NCI-H2227 treated with DMSO at 0.1 percent for 48 hours (cell line): Measurements from ENCODE around the gene PDS5A.
"Not testable (repeated sequence)": the region's sequence is repeated elsewhere in the genome, so short reads cannot be mapped to it uniquely, and the experiment has no call there.

Experiments used
- DNase-seq: peaks from one replicate; lab custom pipeline; 2025; lab: John Stamatoyannopoulos, UW

The PDS5A gene

GRCh38 chr4:39970671-39971640 lies 6.8 kb downstream of the PDS5A start:
- DNase-seq, result no peak

GRCh38 chr4:39963656-39964055 lies 14.1 kb downstream of the PDS5A start:
- no peak for DNase-seq

GRCh38 chr4:39961311-39961877 lies 16.3 kb downstream of the PDS5A start:
- DNase-seq, result no peak

GRCh38 chr4:39950861-39951481 lies 26.7 kb downstream of the PDS5A start:
- no peak for DNase-seq

- no peak for DNase-seq
These were observed 29.7 kb downstream of the PDS5A start for GRCh38 chr4:39947963-39948362.

GRCh38 chr4:39947417-39947816 lies 30.3 kb downstream of the PDS5A start:
- no peak for DNase-seq

GRCh38 chr4:39944245-39944644 lies 33.5 kb downstream of the PDS5A start:
- DNase-seq, result not testable (repeated sequence)

- no peak for DNase-seq
These were observed 35.2 kb downstream of the PDS5A start for GRCh38 chr4:39942507-39942906.

GRCh38 chr4:39941682-39942217 lies 36.0 kb downstream of the PDS5A start:
- no peak for DNase-seq

- no peak for DNase-seq
These were observed 39.9 kb downstream of the PDS5A start for GRCh38 chr4:39937683-39938268.

GRCh38 chr4:39936565-39937418 lies 40.9 kb downstream of the PDS5A start:
- DNase-seq, result no peak

GRCh38 chr4:39933671-39934590 lies 43.8 kb downstream of the PDS5A start:
- DNase-seq, result no peak

GRCh38 chr4:39932776-39933402 lies 44.8 kb downstream of the PDS5A start:
- no peak for DNase-seq

- DNase-seq, result no peak
These were observed 46.2 kb downstream of the PDS5A start for GRCh38 chr4:39931441-39931901.

GRCh38 chr4:39928538-39928937 lies 49.2 kb downstream of the PDS5A start:
- DNase-seq, result no peak

GRCh38 chr4:39924014-39924413 lies 53.7 kb downstream of the PDS5A start:
- no peak for DNase-seq

GRCh38 chr4:39922399-39922798 lies 55.3 kb downstream of the PDS5A start:
- DNase-seq, result no peak

GRCh38 chr4:39913471-39913870 lies 64.2 kb downstream of the PDS5A start:
- no peak for DNase-seq

- DNase-seq, result no peak
These were observed 67.6 kb downstream of the PDS5A start for GRCh38 chr4:39910064-39910463.

- no peak for DNase-seq
These were observed 69.4 kb downstream of the PDS5A start for GRCh38 chr4:39908284-39908683.
